Left lung (tissue), 10 donors: ENCODE data around the gene GFM2. TPM values are rescaled to one million over a fixed set of nuclear protein-coding genes. Genes with fewer than 3 reads are reported as not detected.

ENCODE experiments used
- ATAC-seq: fragments of 200-7000 bp; cut with Tn5 transposase; one replicate; pipeline ENCODE4 v1.9.1; 2020; ENCODE audit warnings: moderate library complexity
- DNase-seq, 4 donors: peaks; one replicate each; pipeline ENCODE4 v3.0.0-alpha.2; 2013 to 2020
- H3K27ac ChIP-seq, 2 donors: fragments of 200-600 bp; sonication (generic) in 1 of 2; one replicate each; pipeline versions ENCODE4 v1.5.0 to v1.8.0; 2020 to 2021
- H3K27me3 ChIP-seq, 2 donors: fragments of 200-600 bp; sonication (generic) in 1 of 2; one replicate each; pipeline versions ENCODE4 v1.5.0 to v1.8.0; 2020 to 2021
- H3K36me3 ChIP-seq, 2 donors: fragments of 200-600 bp; sonication (generic) in 1 of 2; one replicate each; pipeline versions ENCODE4 v1.5.0 to v1.8.0; 2020 to 2021
- H3K4me1 ChIP-seq, 2 donors: fragments of 200-600 bp; one replicate each; pipeline ENCODE4 v1.8.0; 2021
- H3K4me3 ChIP-seq, 2 donors: fragments of 200-600 bp; sonication (generic) in 1 of 2; one replicate each; pipeline versions ENCODE4 v1.5.0 to v1.8.0; 2020 to 2021; ENCODE audit warnings: mild to moderate bottlenecking in 1 of 2
- H3K9me3 ChIP-seq, 2 donors: fragments of 200-600 bp; sonication (generic) in 1 of 2; one replicate each; pipeline versions ENCODE4 v1.5.0 to v1.8.0; 2020 to 2021
- CTCF ChIP-seq, 2 donors: fragments of 200-600 bp; sonication (generic) in 1 of 2; IDR thresholded peaks; one replicate each; pipeline versions ENCODE4 v1.5.0 to v1.8.0; 2021; ENCODE audit warnings: antibody characterized with exemption in 2 of 2
- intact Hi-C, 2 donors: fragments of 100-400 bp; cut with DNase I; formaldehyde crosslinking; loops; one replicate each; pipeline versions ENCODE4 v1.11.2 to v1.14.2; 2022
- polyA plus RNA-seq, 6 donors: library from polyadenylated mRNA; unstranded; fragments of 120-200 nt; gene quantifications; one replicate each; pipeline ENCODE4 v1.2.1, GENCODE V29; 2013; ENCODE audit not compliant: insufficient read length in 6 of 6
- total RNA-seq, 2 donors: library from RNA; stranded (reverse); fragmentation: NEBNext Ultra II Directional; extraction: Animal tissue kit (Norgen Biotek cat#: 25700); gene quantifications; one replicate each; pipeline ENCODE4 v1.2.1, GENCODE V29; 2021
- donor health status: DM: no; HTN: yes; CAD: no.
- donor health status: DM: no; HTN: no; CAD: no.

The GFM2 gene
- total and polyA plus RNA-seq, 8 donors = 23.4 to 49.7 (median 42.8) TPM

GRCh38 chr5:74673011-74673790 is 93.7 kb downstream of the GFM2 start:
- no peak overlapping the region for H3K27ac ChIP-seq
- ATAC-seq = peak; percentile 77
- no peaks in the 10 kb centered on the region for H3K27me3 ChIP-seq
- no peaks in the 10 kb centered on the region for H3K36me3 ChIP-seq
- H3K4me3 ChIP-seq = no peak overlapping the region
- no peaks in the 10 kb centered on the region for H3K4me1 ChIP-seq
- intact Hi-C loops = no loop called here
- DNase-seq = peak in 1 of 4 donors; percentile 52
- TF ChIP-seq CTCF (IDR thresholded peaks at IDR 0.05) = peak; percentile 27 to 34
- no peaks in the 10 kb centered on the region for H3K9me3 ChIP-seq

GRCh38 chr5:74672215-74672877 is 94.6 kb downstream of the GFM2 start:
- intact Hi-C loops = no loop called here
- TF ChIP-seq CTCF (IDR thresholded peaks at IDR 0.05) = no peak
- no peak for DNase-seq
- ATAC-seq = no peak
- Histone ChIP-seq H3K27me3 (no peaks in the 10 kb centered on the region), H3K4me1 (no peaks in the 10 kb centered on the region), H3K9me3 (no peaks in the 10 kb centered on the region), H3K36me3 (no peaks in the 10 kb centered on the region), H3K4me3 (no peak overlapping the region), H3K27ac (no peak overlapping the region)

Other genes starting within 250 kb of the GFM2 start
- 10 to 100 TPM; 34.6 to 51.3 TPM for gene ENC1, start 126.4 kb downstream of the GFM2 start, total RNA-seq
- gene ENC1, start 126.4 kb downstream of the GFM2 start, polyA plus RNA-seq = 100 to 1,000 TPM; 134 to 265 (median 197) TPM
- 100 to 1,000 TPM; 204 to 215 TPM for gene HEXB, start 81.9 kb downstream of the GFM2 start, total RNA-seq
- gene HEXB, start 81.9 kb downstream of the GFM2 start, polyA plus RNA-seq = 10 to 100 TPM; 54.6 to 71.0 (median 62.5) TPM
- gene NSA2, start 132 bp upstream of the GFM2 start, total RNA-seq = 10 to 100 TPM; 43.8 TPM
- gene NSA2, start 132 bp upstream of the GFM2 start, polyA plus RNA-seq = 100 to 1,000 TPM; 223 to 270 (median 252) TPM
- 1 to 10 TPM in 1 of 2 donors, under 1 TPM in 1; 0.81 to 2.7 TPM for gene FAM169A, start 99.3 kb upstream of the GFM2 start, total RNA-seq
- 1 to 10 TPM; 4.6 to 6.3 (median 5.7) TPM for gene FAM169A, start 99.3 kb upstream of the GFM2 start, polyA plus RNA-seq